IgD-negative memory B cell (primary cell): Measurements from ENCODE around the gene CFP. TPM values are rescaled to one million over a fixed set of nuclear protein-coding genes. Genes with fewer than 3 reads are reported as not detected.
"Not testable (repeated sequence)": the region's sequence is repeated elsewhere in the genome, so short reads cannot be mapped to it uniquely, and the experiment has no call there.

ENCODE experiments used
- H3K27ac Mint-ChIP-seq, 3 donors: one replicate each; pipeline ENCODE4 v1.8.0; 2020 to 2022; ENCODE audit warnings: mild to moderate bottlenecking in 3 of 3, mixed read lengths in 3 of 3, moderate library complexity in 1 of 3
- H3K27me3 Mint-ChIP-seq: one replicate; pipeline ENCODE4 v1.8.0; 2021; ENCODE audit warnings: mixed read lengths
- H3K36me3 Mint-ChIP-seq: one replicate; pipeline ENCODE4 v1.8.0; 2020; ENCODE audit warnings: mild to moderate bottlenecking, mixed read lengths
- H3K4me1 Mint-ChIP-seq, 3 donors: one replicate each; pipeline ENCODE4 v1.8.0; 2020 to 2022; ENCODE audit warnings: mixed read lengths in 3 of 3, mild to moderate bottlenecking in 1 of 3
- H3K4me3 Mint-ChIP-seq, 4 donors: one replicate each; pipeline ENCODE4 v1.8.0; 2020 to 2022; ENCODE audit warnings: mild to moderate bottlenecking in 4 of 4, mixed read lengths in 4 of 4, moderate library complexity in 3 of 4
- H3K9me3 Mint-ChIP-seq, 3 donors: one replicate each; pipeline ENCODE4 v1.8.0; 2020 to 2021; ENCODE audit warnings: mixed read lengths in 3 of 3, mild to moderate bottlenecking in 1 of 3
- polyA plus RNA-seq: library from polyadenylated mRNA; unstranded; fragments of 300-500 nt; fragmentation: Illumina TruSeq; gene quantifications from one replicate; pipeline ENCODE4 v1.2.3, GENCODE V29; 2021

CFP gene
- 0.95 TPM for polyA plus RNA-seq

GRCh38 chrX:47629419-47630200 lies at the start of gene CFP:
Gene CFP, minus strand, starts transcription at chrX:47629930. Its CDS starts 86 bp downstream, at chrX:47629844.
- H3K4me3 Mint-ChIP-seq: peak within 1 kb of the TSS in 3 of 4 donors; percentile 38 to 74 (median 60)
- peaks cover 3% of the 10 kb centered on the region for H3K27me3 Mint-ChIP-seq
- peak within 1 kb of the TSS in 2 of 3 donors; percentile 12 to 39 for H3K27ac Mint-ChIP-seq
- peaks cover 0 to 10% (median 6%) of the 10 kb centered on the region in 3 donors for H3K4me1 Mint-ChIP-seq
- H3K36me3 Mint-ChIP-seq: peaks cover 2% of the 10 kb centered on the region
- peaks cover 0 to 2% (median 0%) of the 10 kb centered on the region in 3 donors for H3K9me3 Mint-ChIP-seq

GRCh38 chrX:47675959-47676859 lies 46.5 kb upstream of the CFP start:
- not testable (repeated sequence) for H3K4me1 Mint-ChIP-seq, H3K36me3 Mint-ChIP-seq, H3K27me3 Mint-ChIP-seq, H3K9me3 Mint-ChIP-seq
- Mint-ChIP-seq H3K4me3 (peak overlapping the region in 1 of 4 donors; percentile 39), H3K27ac (peak overlapping the region in 1 of 3 donors; percentile 49)

- Mint-ChIP-seq H3K27me3 (no peaks in the 10 kb centered on the region), H3K36me3 (no peaks in the 10 kb centered on the region), H3K4me3 (no peak overlapping the region), H3K4me1 (peaks cover 0 to 4% (median 0%) of the 10 kb centered on the region in 3 donors), H3K27ac (no peak overlapping the region), H3K9me3 (peaks cover 0 to 6% (median 3%) of the 10 kb centered on the region in 3 donors)
Measured at GRCh38 chrX:47674776-47675175, 45.0 kb upstream of the CFP start.

DNA sequence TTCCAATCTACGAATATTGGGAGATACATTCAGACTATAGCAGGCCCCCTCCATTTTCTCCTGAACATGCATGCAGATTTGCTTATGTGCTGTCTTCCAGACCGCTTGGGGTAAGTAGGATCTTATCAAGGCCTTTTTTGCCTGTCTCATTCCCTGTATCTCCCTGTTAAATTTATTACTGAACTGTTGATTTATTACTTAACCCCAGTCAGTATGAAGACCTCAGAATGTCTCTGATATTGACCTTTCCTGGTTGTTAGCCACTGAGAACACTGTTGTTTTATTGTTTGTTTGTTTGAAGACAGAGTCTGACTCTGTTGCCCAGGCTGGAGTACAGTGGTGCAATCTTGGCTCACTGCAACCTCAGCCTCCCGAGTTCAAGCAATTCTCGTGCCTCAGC lies 36.1 kb upstream of the CFP start:
- not testable (repeated sequence) for H3K27ac Mint-ChIP-seq, H3K4me1 Mint-ChIP-seq, H3K9me3 Mint-ChIP-seq, H3K27me3 Mint-ChIP-seq, H3K36me3 Mint-ChIP-seq, H3K4me3 Mint-ChIP-seq

- Mint-ChIP-seq H3K36me3 (no peaks in the 10 kb centered on the region), H3K9me3 (no peaks in the 10 kb centered on the region), H3K27me3 (peaks cover 1% of the 10 kb centered on the region), H3K4me3 (no peak overlapping the region), H3K4me1 (peaks cover 0 to 1% (median 0%) of the 10 kb centered on the region in 3 donors), H3K27ac (no peak overlapping the region)
Measured at GRCh38 chrX:47664737-47665136, 35.0 kb upstream of the CFP start.

- H3K4me1 Mint-ChIP-seq: peaks cover 3 to 7% (median 5%) of the 10 kb centered on the region in 3 donors
- no peaks in the 10 kb centered on the region for H3K36me3 Mint-ChIP-seq
- H3K27ac Mint-ChIP-seq: no peak overlapping the region
- H3K4me3 Mint-ChIP-seq: no peak overlapping the region
- H3K27me3 Mint-ChIP-seq: peaks cover 1% of the 10 kb centered on the region
- H3K9me3 Mint-ChIP-seq: no peaks in the 10 kb centered on the region
Measured at GRCh38 chrX:47662144-47662657, 32.5 kb upstream of the CFP start.

GRCh38 chrX:47661539-47661938 lies 31.8 kb upstream of the CFP start:
- Mint-ChIP-seq H3K9me3 (no peaks in the 10 kb centered on the region), H3K4me3 (no peak overlapping the region), H3K4me1 (peaks cover 3 to 9% (median 5%) of the 10 kb centered on the region in 3 donors)

DNA sequence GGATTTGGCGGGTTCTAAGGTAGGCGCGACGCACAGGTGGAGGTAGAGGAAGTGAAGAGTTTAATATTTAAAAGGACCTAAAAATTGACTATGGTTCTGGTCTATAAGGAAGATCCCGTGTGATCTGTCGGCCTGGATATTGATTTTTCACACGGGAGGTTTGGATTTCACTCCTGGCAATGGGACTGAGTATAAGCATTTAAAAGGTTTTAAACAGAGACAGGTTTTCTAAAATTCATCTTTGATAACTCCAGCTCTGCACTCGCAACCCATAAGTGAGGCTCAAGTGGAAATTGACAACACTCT lies 29.6 kb upstream of the CFP start:
- Mint-ChIP-seq H3K9me3 (no peaks in the 10 kb centered on the region), H3K27me3 (no peaks in the 10 kb centered on the region), H3K4me1 (peaks cover 3 to 9% (median 5%) of the 10 kb centered on the region in 3 donors), H3K4me3 (peak overlapping the region; percentile 92 to 97 (median 94)), H3K27ac (peak overlapping the region; percentile 97 to 98 (median 98)), H3K36me3 (no peaks in the 10 kb centered on the region)

More at GRCh38 chrX:47661539-47661938, 31.8 kb upstream of the CFP start:
- no peak overlapping the region for H3K27ac Mint-ChIP-seq
- peaks cover 1% of the 10 kb centered on the region for H3K27me3 Mint-ChIP-seq
- no peaks in the 10 kb centered on the region for H3K36me3 Mint-ChIP-seq

DNA sequence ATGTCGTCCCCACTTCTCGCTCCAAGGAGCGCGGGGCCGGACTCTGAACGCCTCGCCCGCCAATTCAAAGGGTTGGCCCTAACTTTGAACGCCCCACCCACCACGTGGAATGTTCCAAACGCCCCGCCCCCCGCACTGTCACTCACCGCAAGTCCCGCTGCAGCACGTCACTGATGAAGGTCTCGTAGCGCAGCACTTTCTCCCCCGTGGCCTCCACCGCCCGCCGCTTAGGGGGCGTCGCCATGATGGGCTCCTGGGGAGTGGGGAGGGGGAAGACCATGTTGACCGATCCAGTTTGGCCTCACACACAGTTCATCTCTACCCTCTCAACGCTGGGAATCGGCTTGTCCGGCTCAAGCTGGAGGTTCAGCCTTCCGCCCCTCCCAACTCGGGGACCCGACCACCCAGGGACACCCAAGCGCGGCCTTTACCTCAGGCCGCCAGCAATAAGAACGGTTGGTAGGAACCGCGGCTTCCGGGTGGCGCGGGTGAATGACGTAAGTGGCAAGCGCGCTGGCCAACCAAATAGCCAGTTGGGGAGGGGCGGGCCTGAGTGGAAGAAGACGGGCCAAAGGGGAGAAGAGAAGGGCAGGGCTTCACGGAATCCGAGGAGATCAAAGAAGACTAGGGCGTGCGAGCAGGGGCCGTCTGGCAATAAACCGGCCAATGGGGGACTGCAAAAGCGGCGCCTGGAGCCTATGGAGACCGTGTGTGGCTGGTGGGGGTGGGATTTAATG lies 29.1 kb upstream of the CFP start, which contains the start of gene UXT:
UXT (minus strand) TSS at position 497 of the 737 bp plus-strand sequence; CDS start at position 244, 253 bp downstream.
- H3K4me3 Mint-ChIP-seq: peak within 1 kb of the TSS; percentile 92 to 97 (median 94)
- no peaks in the 10 kb centered on the region for H3K9me3 Mint-ChIP-seq
- no peaks in the 10 kb centered on the region for H3K27me3 Mint-ChIP-seq
- peak within 1 kb of the TSS; percentile 97 to 98 (median 98) for H3K27ac Mint-ChIP-seq
- H3K4me1 Mint-ChIP-seq: peaks cover 3 to 9% (median 5%) of the 10 kb centered on the region in 3 donors
- no peaks in the 10 kb centered on the region for H3K36me3 Mint-ChIP-seq

DNA sequence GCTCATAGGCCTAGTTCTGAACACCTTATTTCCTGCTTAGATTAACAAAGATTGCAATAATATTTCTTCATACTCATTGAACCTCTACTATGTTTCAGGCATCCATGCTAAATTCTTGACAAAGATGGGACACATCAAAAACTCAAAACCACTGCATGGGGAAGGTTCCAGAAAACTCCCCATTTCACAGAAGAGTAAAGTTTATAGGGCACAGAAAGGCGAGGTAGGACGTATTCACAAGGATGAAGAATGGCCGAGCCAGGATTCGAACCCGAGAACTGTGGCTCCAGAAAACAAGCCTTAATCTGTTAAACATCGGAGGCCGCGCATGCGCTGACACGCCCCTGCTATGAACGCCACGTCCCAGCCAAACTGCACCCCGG lies 28.6 kb upstream of the CFP start:
- peak overlapping the region; percentile 97 to 98 (median 98) for H3K27ac Mint-ChIP-seq
- peak overlapping the region; percentile 92 to 97 (median 94) for H3K4me3 Mint-ChIP-seq
- H3K4me1 Mint-ChIP-seq: peaks cover 3 to 9% (median 5%) of the 10 kb centered on the region in 3 donors
- no peaks in the 10 kb centered on the region for H3K36me3 Mint-ChIP-seq
- H3K9me3 Mint-ChIP-seq: no peaks in the 10 kb centered on the region
- peaks cover 2% of the 10 kb centered on the region for H3K27me3 Mint-ChIP-seq

DNA sequence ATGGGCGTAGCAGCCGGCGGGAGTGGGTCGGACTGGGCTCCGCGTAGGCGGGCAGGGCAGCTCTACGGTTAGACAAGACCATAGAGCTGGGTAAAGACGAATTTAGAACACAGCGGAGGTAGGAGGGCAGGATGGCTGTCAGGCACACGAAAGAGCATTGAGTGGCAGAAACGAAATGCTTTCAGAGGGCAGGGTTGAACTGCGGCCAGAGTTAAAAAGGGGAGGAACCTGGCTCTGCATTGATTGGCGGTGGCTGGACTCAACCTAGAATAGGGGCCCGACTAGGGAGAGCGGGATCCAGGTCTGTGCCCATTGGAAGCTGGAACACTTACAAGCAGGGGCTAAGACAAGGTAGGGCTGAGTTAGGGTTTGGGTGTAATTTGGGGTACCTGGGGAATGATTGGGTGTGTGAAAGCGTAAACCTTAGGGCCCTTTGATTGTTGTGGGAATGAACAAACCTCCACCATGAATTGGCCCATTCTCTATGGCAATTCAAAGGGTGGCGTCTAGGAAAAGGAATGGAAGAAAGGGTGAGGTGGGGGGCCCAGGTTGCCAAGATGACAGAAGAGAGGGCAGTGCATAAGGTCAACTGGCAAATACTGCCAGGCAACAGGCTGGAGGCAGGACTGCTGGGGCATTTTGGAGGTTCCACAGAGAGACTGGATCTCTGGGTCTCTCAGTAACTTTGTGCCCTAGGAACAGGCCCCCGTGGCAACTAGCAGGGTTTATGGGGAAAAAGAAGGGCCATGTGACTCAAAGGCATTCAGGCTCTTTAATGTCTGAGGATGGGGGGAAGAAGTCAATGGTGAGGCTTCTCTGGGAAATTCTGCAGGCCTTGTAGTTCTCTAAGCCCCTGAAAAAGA lies 21.5 kb upstream of the CFP start:
- H3K27me3 Mint-ChIP-seq: peaks cover 8% of the 10 kb centered on the region
- no peaks in the 10 kb centered on the region for H3K9me3 Mint-ChIP-seq
- peak overlapping the region; percentile 51 to 96 (median 86) for H3K27ac Mint-ChIP-seq
- H3K4me1 Mint-ChIP-seq: peaks cover 8 to 25% (median 22%) of the 10 kb centered on the region in 3 donors
- H3K4me3 Mint-ChIP-seq: peak overlapping the region; percentile 84 to 94 (median 89)
- H3K36me3 Mint-ChIP-seq: no peaks in the 10 kb centered on the region

DNA sequence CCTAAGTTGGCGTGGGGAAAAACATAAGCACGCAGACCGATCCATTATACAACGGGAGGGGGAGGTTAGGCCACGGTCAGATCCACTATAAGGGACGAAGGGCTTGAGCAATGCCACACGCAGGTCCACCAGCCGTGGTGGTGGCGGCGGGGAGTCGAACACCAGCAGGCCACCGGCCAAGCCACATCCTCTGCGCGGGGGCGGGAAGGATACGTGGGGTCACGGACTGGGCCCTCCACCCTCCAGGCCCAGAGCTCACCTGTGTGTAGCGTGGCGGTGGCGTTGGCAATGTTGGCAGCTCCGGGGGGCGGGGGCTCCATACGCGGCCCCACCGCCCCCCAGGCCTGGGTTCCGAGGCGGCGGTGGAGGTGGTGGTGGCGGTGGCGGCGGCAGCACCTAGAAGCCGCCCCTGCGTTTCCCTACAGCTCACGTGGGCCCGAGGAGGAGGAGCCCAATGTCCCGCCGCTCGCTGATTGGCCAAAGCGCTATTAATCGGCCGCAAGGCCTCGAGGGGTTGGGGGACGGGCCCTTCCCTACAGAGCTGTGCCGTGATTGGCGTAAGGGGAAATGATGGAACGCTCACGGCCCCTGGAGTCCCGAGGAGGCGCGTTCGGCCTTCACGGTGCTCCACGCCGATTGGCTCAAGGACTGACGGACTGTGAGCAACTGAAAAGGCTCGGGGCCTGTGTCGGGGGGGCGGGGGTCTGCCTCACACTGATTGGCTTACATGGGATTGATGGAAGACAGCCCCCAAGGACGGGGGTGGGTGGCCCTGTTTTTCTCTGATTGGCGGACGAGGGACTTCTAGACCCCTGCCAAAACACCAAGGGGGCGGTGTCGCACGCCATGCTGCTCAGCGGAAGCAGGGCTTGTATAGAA lies 20.7 kb upstream of the CFP start, which contains the start of gene ELK1:
ELK1 (minus strand) TSS at position 400 of the 879 bp plus-strand sequence. CDS start 9,122 bp downstream, outside the sequence.
- no peaks in the 10 kb centered on the region for H3K9me3 Mint-ChIP-seq
- H3K27me3 Mint-ChIP-seq: peaks cover 8% of the 10 kb centered on the region
- no peaks in the 10 kb centered on the region for H3K36me3 Mint-ChIP-seq
- H3K27ac Mint-ChIP-seq: peak within 1 kb of the TSS; percentile 86 to 96 (median 91)
- peaks cover 8 to 25% (median 22%) of the 10 kb centered on the region in 3 donors for H3K4me1 Mint-ChIP-seq
- peak within 1 kb of the TSS; percentile 84 to 94 (median 89) for H3K4me3 Mint-ChIP-seq

DNA sequence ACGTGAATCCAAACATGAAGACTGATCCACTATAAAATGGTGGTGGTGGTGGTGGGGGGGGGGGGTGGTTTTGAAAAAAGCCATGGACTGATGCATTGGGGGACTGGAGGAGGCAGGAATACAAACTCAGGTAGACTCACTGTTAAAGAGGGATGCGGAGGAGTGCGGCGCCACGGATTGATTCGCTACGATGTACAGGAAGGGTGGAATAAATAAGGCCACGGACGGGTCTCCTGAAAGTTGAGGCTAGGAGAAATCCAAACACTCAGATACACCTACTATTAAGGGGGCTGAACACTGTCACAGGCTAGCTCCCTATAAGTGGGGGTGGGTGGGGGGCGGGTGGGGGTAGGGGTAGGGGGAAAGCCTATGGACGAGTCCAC lies 20.0 kb upstream of the CFP start:
- peaks cover 8 to 27% (median 23%) of the 10 kb centered on the region in 3 donors for H3K4me1 Mint-ChIP-seq

More for the DNA sequence above, 20.0 kb upstream of the CFP start:
- Mint-ChIP-seq H3K27me3 (peaks cover 10% of the 10 kb centered on the region), H3K4me3 (peak overlapping the region; percentile 84 to 94 (median 89)), H3K36me3 (no peaks in the 10 kb centered on the region), H3K9me3 (no peaks in the 10 kb centered on the region), H3K27ac (peak overlapping the region in 2 of 3 donors; percentile 86 to 91)
